ENCODE data around the gene C17orf67. TPM values are rescaled to one million over a fixed set of nuclear protein-coding genes. Genes with fewer than 3 reads are reported as not detected.

The C17orf67 gene
- total RNA-seq, 4 donors from 2014 or later: 1.4 to 27.4 (median 9.4) TPM; not detected in 1

- Histone ChIP-seq H3K4me3 (no peak overlapping the region), H3K27ac (no peak overlapping the region), H3K27me3 (no peaks in the 10 kb centered on the region), H3K36me3 (no peaks in the 10 kb centered on the region), H3K9me3 (no peaks in the 10 kb centered on the region), H3K4me1 (no peaks in the 10 kb centered on the region)
- intact Hi-C loops (cut with DNase I; ENCODE audit: low total_unique reads): no loop called here
- TF ChIP-seq POLR2A (IDR thresholded peaks at IDR 0.05) (no peak), CTCF (IDR thresholded peaks at IDR 0.05) (no peak)
- DNase-seq: no peak
These were observed 32.4 kb upstream of the C17orf67 start for GRCh38 chr17:56866076-56866475.

GRCh38 chr17:56863974-56864373, 30.3 kb upstream of the C17orf67 start:
- H3K36me3 ChIP-seq: no peaks in the 10 kb centered on the region
- no peak overlapping the region for H3K27ac ChIP-seq
- DNase-seq: no peak
- no peaks in the 10 kb centered on the region for H3K9me3 ChIP-seq
- no peaks in the 10 kb centered on the region for H3K4me1 ChIP-seq
- H3K27me3 ChIP-seq: no peaks in the 10 kb centered on the region
- intact Hi-C loops (cut with DNase I; ENCODE audit: low total_unique reads): no loop called here
- TF ChIP-seq CTCF (IDR thresholded peaks at IDR 0.05) (no peak), POLR2A (IDR thresholded peaks at IDR 0.05) (no peak)
- no peak overlapping the region for H3K4me3 ChIP-seq

- no peak overlapping the region for H3K27ac ChIP-seq
- H3K36me3 ChIP-seq: no peaks in the 10 kb centered on the region
- no peaks in the 10 kb centered on the region for H3K4me1 ChIP-seq
- DNase-seq: no peak
- no peak overlapping the region for H3K4me3 ChIP-seq
- no peaks in the 10 kb centered on the region for H3K27me3 ChIP-seq
- TF ChIP-seq CTCF (IDR thresholded peaks at IDR 0.05) (no peak), POLR2A (IDR thresholded peaks at IDR 0.05) (no peak)
- no peaks in the 10 kb centered on the region for H3K9me3 ChIP-seq
- intact Hi-C loops (cut with DNase I; ENCODE audit: low total_unique reads): no loop called here
These were observed 28.2 kb upstream of the C17orf67 start for GRCh38 chr17:56861899-56862298.

GRCh38 chr17:56851008-56851407, 17.3 kb upstream of the C17orf67 start:
- TF ChIP-seq POLR2A (IDR thresholded peaks at IDR 0.05) (no peak), CTCF (IDR thresholded peaks at IDR 0.05) (no peak)
- no peak for DNase-seq
- Histone ChIP-seq H3K27me3 (no peaks in the 10 kb centered on the region), H3K27ac (no peak overlapping the region), H3K4me3 (no peak overlapping the region), H3K9me3 (no peaks in the 10 kb centered on the region), H3K4me1 (no peaks in the 10 kb centered on the region), H3K36me3 (no peaks in the 10 kb centered on the region)
- intact Hi-C loops (cut with DNase I; ENCODE audit: low total_unique reads): no loop called here

- no peaks in the 10 kb centered on the region for H3K4me1 ChIP-seq
- TF ChIP-seq CTCF (IDR thresholded peaks at IDR 0.05): no peak
- TF ChIP-seq POLR2A (IDR thresholded peaks at IDR 0.05): no peak
- no peaks in the 10 kb centered on the region for H3K9me3 ChIP-seq
- no peaks in the 10 kb centered on the region for H3K27me3 ChIP-seq
- intact Hi-C loops (cut with DNase I; ENCODE audit: low total_unique reads): no loop called here
- H3K27ac ChIP-seq: no peak overlapping the region
- no peak for DNase-seq
- H3K4me3 ChIP-seq: no peak overlapping the region
- no peaks in the 10 kb centered on the region for H3K36me3 ChIP-seq
These were observed 16.9 kb upstream of the C17orf67 start for GRCh38 chr17:56850591-56850990.

Data from uterus (tissue), 4 donors.